ENCODE measurements around the gene SFXN4. TPM values are rescaled to one million over a fixed set of nuclear protein-coding genes. Genes with fewer than 3 reads are reported as not detected.
A peak's percentile ranks its signal among the peaks of the same experiment; 100 is the strongest.

The SFXN4 gene
- total and polyA plus RNA-seq, 12 donors = 31.0 to 135 (median 51.2) TPM

- H3K27ac ChIP-seq = peak overlapping the region in 1 of 5 donors; percentile 98
- no peak for DNase-seq
- peaks cover 17 to 64% of the 10 kb centered on the region in 2 donors for H3K4me1 ChIP-seq (replicated peaks in 1 of 2)
- WGBS, 4 donors = 81 to 87% (median 85%) methylated on average over 3 of the region's 3 CpGs
- no peak overlapping the region for H3K4me3 ChIP-seq
- no peaks in the 10 kb centered on the region for H3K27me3 ChIP-seq
- no peaks in the 10 kb centered on the region for H3K36me3 ChIP-seq (replicated peaks in 1 of 2)
- TF ChIP-seq POLR2A (IDR thresholded peaks at IDR 0.05) = no peak
- TF ChIP-seq CTCF (IDR thresholded peaks at IDR 0.05) = no peak
- intact Hi-C loops (cut with DNase I) = no loop called here
- no peaks in the 10 kb centered on the region for H3K9me3 ChIP-seq (replicated peaks in 1 of 3)
Observed at GRCh38 chr10:119211176-119211575, 45.7 kb upstream of the SFXN4 start.

GRCh38 chr10:119210633-119211032 lies 45.1 kb upstream of the SFXN4 start:
- intact Hi-C loops (cut with DNase I) = no loop called here
- 74 to 81% (median 78%) methylated on average over 2 of the region's 2 CpGs for WGBS, 4 donors
- Histone ChIP-seq H3K27me3 (no peaks in the 10 kb centered on the region), H3K36me3 (replicated peaks in 1 of 2) (no peaks in the 10 kb centered on the region), H3K4me3 (no peak overlapping the region), H3K9me3 (replicated peaks in 1 of 3) (no peaks in the 10 kb centered on the region), H3K27ac (peak overlapping the region in 2 of 5 donors; percentile 16 to 98), H3K4me1 (replicated peaks in 1 of 2) (peaks cover 16 to 62% of the 10 kb centered on the region in 2 donors)
- TF ChIP-seq CTCF (IDR thresholded peaks at IDR 0.05) (no peak), POLR2A (IDR thresholded peaks at IDR 0.05) (no peak)
- no peak for DNase-seq

GRCh38 chr10:119209736-119210355 lies 44.3 kb upstream of the SFXN4 start:
- intact Hi-C loops (cut with DNase I) = loop anchor here in 1 of 2 donors (5.0 to 10.0 kb wide), 2 partner anchors 62 to 395 kb away; no protein-coding TSS in a partner anchor
- Histone ChIP-seq H3K4me1 (replicated peaks in 1 of 2) (peaks cover 16 to 57% of the 10 kb centered on the region in 2 donors), H3K27ac (peak overlapping the region in 4 of 5 donors; percentile 16 to 98 (median 36)), H3K4me3 (peak overlapping the region in 1 of 4 donors; percentile 99), H3K27me3 (no peaks in the 10 kb centered on the region), H3K9me3 (replicated peaks in 1 of 3) (no peaks in the 10 kb centered on the region), H3K36me3 (replicated peaks in 1 of 2) (no peaks in the 10 kb centered on the region)
- no peak for DNase-seq
- 32 to 40% (median 36%) methylated on average over 9 of the region's 9 CpGs for WGBS, 4 donors
- TF ChIP-seq CTCF (IDR thresholded peaks at IDR 0.05) (peak in 1 of 6 experiments; percentile 34), POLR2A (IDR thresholded peaks at IDR 0.05) (no peak)

GRCh38 chr10:119209035-119209735 lies 43.7 kb upstream of the SFXN4 start:
- Histone ChIP-seq H3K4me3 (peak overlapping the region in 2 of 4 donors; percentile 43 to 99), H3K27ac (peak overlapping the region; percentile 7 to 99 (median 51)), H3K36me3 (replicated peaks in 1 of 2) (no peaks in the 10 kb centered on the region), H3K9me3 (replicated peaks in 1 of 3) (no peaks in the 10 kb centered on the region), H3K27me3 (no peaks in the 10 kb centered on the region), H3K4me1 (replicated peaks in 1 of 2) (peaks cover 16 to 57% of the 10 kb centered on the region in 2 donors)
- peak; percentile 57 to 82 (median 77) for TF ChIP-seq CTCF (IDR thresholded peaks at IDR 0.05)
- TF ChIP-seq POLR2A (IDR thresholded peaks at IDR 0.05) = no peak
- WGBS, 4 donors = 13 to 25% (median 15%) methylated on average over 14 to 15 of the region's 15 CpGs
- intact Hi-C loops (cut with DNase I) = loop anchor here in 1 of 2 donors (5.0 to 10.0 kb wide), 2 partner anchors 63 to 396 kb away; no protein-coding TSS in a partner anchor
- peak; percentile 47 to 84 (median 67) for DNase-seq

Measured in adrenal gland (tissue), 12 donors.